NCI-H524 (cell line): ENCODE measurements around the gene BAHCC1.
A peak's percentile ranks its signal among the peaks of the same experiment; 100 is the strongest.

ENCODE experiments used
- DNase-seq, 2 experiments: peaks; one replicate each; lab custom pipeline; 2025; lab: John Stamatoyannopoulos, UW

BAHCC1 gene

GRCh38 chr17:81398176-81398831, 3.0 kb downstream of the BAHCC1 start:
- peak in 1 of 2 experiments; percentile 39 for DNase-seq

- no peak for DNase-seq
Measured at GRCh38 chr17:81398832-81399411, 3.7 kb downstream of the BAHCC1 start.

DNA sequence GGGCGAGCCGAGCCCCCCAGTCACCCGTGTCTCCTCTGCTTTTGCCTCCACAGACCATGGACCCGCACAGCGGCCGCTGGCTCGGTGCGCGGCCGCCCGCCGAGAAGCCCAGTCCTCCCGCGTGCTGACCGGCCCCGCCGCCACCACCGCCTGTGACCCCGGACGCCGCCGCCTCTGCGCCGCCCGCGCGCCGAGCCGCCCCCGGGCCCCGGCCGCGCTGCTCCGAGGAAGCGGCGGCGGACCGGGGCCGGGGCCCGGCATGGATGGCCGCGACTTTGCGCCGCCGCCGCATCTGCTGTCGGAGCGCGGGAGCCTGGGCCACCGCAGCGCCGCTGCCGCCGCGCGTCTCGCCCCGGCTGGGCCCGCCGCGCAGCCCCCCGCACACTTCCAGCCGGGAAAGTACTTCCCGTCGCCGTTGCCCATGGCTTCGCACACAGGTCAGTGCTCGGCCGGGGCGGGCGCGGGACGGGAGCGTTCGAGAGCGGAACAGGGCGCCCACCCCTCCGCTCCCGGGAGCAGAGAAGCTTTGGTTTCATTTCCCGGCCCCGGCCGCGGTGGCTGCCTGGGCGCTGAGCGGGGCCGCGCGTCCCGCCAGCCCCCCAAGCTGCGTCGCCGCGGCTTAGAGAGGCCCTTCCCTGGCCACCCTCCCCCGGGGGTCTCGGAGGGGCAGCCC, 4.4 kb downstream of the BAHCC1 start:
- peak in 1 of 2 experiments; percentile 53 for DNase-seq

DNA sequence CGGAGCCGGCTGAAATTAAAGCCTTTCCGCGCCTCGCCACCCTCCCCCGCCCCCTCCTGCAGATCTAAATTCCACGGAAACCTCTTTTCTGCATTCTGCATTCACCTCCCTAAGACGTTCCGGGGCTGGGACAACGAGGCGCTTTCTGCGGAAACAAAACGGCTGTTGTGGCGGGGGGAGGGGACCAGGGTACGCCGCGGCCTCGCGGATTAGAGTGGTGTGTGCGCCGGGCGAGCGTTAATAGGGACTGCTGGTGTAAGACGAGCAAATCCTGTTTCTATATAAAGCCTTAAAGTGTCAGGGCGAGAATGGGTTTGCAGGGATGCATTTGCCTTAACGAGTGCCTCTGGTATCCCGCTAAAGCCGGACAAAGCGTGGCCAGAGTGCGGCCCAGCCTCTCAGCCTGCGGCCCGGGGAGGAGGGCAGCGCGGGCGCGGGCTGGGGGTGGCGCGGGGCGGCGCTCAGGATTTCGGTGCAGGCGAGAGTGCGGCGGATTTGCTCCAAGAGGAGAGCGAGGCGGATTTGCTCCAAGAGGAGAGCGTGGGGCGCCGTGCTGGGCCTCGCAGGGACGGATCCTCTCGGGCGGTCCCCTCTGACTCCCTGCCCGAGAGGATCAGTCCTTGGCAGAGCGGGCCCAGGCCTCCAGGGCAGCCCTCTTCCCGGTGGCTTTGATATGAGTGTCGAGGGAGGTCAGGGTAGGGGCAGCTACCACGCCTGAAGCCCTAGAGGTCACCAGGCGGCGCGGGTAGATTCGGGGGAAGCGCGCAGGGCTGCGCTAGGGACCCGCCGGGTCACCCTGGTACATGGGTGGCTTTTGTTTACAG, 5.1 kb downstream of the BAHCC1 start:
- DNase-seq = peak; percentile 33 to 60

GRCh38 chr17:81400996-81401722, 5.9 kb downstream of the BAHCC1 start:
- DNase-seq = no peak

- peak in 1 of 2 experiments; percentile 45 for DNase-seq
Measured at GRCh38 chr17:81401723-81402529, 6.7 kb downstream of the BAHCC1 start.

- no peak for DNase-seq
Measured at GRCh38 chr17:81402530-81402941, 7.3 kb downstream of the BAHCC1 start.

DNA sequence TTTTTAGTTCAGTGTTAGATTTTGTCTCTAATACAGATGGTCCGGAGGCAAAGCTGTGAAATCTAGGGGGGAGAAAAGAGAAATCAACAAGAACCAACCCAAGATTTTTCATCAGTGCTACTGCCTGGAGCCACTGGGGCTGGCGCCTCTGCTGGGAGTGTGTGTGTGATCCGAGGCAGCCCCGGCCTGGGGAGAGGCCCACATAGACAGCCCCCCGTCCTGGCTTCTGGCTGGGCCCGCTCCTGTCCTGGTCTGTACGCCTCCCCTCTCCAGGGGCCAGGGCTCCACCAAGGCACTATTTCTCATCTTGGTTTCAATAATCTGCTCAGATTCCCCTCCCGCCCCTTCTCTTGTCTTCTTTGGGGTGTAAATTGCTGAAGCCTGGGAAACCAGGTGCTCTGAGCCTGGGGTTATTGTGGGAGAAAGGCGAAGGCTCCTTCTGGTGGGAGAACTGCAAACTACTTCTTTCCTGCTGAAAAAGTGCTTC, 7.8 kb downstream of the BAHCC1 start:
- no peak for DNase-seq

GRCh38 chr17:81403671-81404534, 8.6 kb downstream of the BAHCC1 start:
- no peak for DNase-seq

DNA sequence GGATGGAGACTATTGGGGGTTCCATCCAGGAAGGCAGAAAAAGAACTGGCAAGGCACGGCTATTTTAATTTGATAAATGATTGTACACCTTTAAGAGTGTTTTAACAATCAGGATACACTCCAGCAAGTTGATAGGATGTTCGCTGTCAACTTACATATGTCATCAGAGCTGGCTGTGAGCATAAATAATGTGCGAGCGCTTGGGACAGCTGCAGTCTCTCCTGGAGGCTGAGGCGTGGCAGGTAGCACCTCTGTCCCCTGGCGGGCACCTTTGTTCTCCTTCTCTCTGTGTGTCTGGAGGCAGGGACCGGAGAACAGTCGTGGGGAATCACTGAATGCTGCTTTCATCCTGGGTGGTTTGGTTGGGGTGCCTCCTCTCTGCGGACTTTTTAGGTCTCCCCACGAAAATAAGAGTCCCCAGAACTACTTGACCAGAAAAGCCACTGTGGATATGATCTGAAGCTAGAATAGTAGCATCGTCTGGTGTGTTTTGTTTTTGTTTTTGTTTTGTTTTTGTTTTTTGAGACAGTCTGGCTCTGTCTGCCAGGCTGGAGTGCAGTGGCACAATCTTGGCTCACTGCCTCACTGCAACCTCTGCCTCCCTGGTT, 9.4 kb downstream of the BAHCC1 start:
- no peak for DNase-seq

GRCh38 chr17:81405411-81405872, 10.2 kb downstream of the BAHCC1 start:
- no peak for DNase-seq

DNA sequence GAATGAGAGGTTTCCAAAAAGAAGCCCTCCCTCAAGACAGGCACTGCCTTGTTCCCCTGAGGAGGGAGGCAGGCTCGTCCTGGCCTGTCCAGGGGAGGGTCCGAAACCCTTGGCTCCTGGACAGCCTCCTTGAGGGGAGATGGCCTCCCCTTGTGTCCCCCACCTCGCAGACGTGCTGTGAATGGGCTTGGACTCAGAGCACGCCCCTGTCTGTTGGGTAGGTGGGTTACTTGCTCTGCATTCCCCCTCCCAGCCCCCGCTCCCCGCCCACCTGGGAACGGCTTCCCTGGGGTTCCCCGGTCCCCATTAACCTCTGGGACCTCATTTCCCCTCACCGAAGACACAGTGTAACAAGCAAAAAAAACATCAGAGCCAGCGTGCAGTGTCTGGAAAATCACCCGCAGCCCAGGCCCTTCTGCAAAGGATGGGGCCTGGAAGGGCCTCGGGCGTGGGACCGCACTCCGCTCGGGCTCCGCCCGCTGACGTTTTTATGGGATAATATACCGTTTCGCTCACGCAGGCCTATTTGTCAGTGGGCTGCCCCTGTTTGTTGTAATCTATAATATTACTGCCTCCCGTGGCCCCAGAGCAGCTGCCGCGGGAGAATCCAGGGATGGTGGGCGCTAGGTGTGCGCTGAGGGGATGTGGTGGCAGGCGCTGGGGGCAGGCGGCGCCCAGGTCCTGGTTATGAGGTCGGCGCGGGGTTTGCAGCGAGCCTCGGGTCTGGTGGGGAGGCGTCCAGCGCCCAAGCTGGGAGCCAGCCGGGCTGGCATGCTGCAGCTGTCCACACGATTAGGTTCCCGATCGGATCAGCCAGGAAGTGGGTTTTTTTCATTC, 11.1 kb downstream of the BAHCC1 start:
- peak; percentile 55 to 83 for DNase-seq

DNA sequence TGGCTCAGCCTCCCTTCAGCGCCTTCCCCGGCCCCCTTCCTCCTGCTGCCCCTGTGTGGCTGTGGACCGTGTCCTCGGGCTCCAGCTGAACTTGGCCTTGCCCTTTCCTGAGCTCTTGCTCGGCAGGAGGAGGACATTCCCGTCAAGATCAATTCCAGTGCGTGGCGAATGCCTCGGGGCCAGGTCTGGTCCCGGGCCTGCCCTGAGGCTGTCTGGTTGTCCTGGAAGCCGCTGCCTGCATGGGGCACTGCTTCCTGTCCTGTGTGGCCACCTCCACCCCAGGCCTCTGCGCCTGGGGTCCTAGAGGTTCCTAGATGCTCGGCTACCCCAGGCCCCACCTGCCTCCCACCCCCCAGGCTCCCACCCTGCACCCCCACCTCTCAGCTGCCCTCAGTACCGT, 12.8 kb downstream of the BAHCC1 start:
- no peak for DNase-seq

- peak; percentile 64 to 84 for DNase-seq
Measured at GRCh38 chr17:81409190-81409935, 14.1 kb downstream of the BAHCC1 start.

DNA sequence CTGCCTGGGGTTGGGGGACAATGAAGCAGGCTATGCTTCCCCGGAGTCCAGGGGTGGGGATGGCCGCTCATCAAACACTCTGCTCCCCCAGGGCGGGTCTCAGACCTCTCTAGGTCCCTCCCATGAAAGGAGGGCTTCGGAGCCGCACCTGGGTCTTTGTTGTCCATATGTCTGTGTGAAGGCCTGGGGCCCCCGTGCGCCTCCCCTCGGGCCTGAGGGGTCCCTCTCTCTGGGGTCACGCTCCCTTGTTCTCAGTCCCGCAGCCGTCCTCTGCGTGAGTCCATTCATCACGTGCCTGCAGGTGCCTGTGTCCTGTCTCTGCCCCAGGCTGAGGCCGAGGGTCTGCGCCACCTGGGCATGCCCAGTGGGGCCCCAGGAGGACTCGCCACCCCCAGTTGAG, 15.6 kb downstream of the BAHCC1 start:
- DNase-seq = no peak

DNA sequence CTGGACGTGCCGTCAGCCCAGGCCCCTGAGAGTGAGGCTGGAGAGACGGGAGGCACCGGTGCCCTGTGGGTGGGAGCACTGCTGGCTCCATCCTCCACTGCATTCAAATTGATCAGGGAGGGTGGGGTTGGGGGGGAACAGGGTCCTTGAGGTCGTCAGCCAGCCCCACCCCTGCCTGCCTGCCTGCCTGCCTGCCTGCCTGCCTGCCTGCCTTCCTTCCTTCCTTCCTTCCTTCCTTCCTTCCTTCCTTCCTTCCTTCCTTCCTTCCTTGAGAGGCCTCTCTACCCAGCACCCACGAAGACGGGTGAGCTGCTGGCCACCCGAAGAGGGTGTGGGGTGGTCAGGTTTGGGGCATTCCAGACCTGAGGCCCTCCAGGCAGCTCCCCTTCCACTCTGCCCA, 16.0 kb downstream of the BAHCC1 start:
- no peak for DNase-seq

DNA sequence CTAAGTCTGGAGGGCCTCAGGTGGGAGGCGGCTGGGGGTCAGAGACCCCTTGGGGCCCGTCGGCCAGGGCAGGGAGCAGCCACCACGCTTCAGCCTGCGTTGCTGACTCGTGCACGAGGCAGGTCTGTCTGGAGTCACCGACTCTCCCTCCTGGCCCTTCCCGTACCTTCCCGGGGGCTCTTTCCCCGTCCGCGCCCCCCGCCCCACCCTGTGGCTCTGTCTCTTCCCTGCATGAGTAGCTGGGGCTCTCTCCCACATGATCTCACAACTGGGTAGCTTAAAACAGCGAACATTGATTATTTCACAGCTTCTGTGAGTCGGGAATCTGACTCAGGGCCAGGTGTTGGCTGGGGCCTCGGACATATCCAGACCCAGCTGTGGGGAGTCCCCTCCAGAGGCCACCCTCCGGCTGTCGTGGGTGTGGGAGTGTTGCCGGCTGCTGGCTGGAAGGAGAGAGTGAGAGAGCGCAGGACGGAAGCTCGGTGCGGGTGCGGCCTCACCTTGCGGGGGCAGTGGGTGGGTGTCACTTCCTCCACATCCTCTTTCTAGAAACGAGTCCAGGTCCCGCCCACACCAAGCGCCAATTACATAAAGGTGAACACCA, 17.3 kb downstream of the BAHCC1 start:
- no peak for DNase-seq
